LNCaP clone FGC (cell line): ENCODE data around the gene ZDHHC3.

Experiments used
- DNase-seq: peaks from one replicate; pipeline ENCODE4 v3.0.0-alpha.2; 2011; ENCODE audit warnings: low read depth
- H3K4me3 ChIP-seq: 2 replicates; pipeline ENCODE4 v1.5.1; 2011; ENCODE audit warnings: mild to moderate bottlenecking, low read depth, low read length, control low read depth
- CTCF ChIP-seq: IDR thresholded peaks from 2 replicates; pipeline ENCODE4 v1.5.1; 2012; ENCODE audit warnings: mild to moderate bottlenecking; ENCODE audit not compliant: control insufficient read depth, insufficient read depth; ENCODE audit errors: extremely low read depth

Gene ZDHHC3

GRCh38 chr3:44883213-44883955, 92.6 kb downstream of the ZDHHC3 start:
- H3K4me3 ChIP-seq, result no peak overlapping the region
- no peak for TF ChIP-seq CTCF
- DNase-seq, result no peak

GRCh38 chr3:44880284-44880683, 95.7 kb downstream of the ZDHHC3 start:
- DNase-seq, result no peak
- TF ChIP-seq CTCF, result no peak
- H3K4me3 ChIP-seq, result no peak overlapping the region

GRCh38 chr3:44877333-44877732, 98.6 kb downstream of the ZDHHC3 start:
- TF ChIP-seq CTCF, result no peak
- DNase-seq, result no peak
- H3K4me3 ChIP-seq, result no peak overlapping the region

- no peak for TF ChIP-seq CTCF
- no peak overlapping the region for H3K4me3 ChIP-seq
- DNase-seq, result no peak
Observed at GRCh38 chr3:44875596-44875995, 100.4 kb downstream of the ZDHHC3 start.
